Neural progenitor cell (in vitro differentiated cells): ENCODE results near the gene SBF2. TPM values are rescaled to one million over a fixed set of nuclear protein-coding genes. Genes with fewer than 3 reads are reported as not detected.

Experiments used
- DNase-seq: peaks from one replicate; pipeline ENCODE4 v3.0.0-alpha.2; 2016; ENCODE audit warnings: low spot score
- H2AFZ ChIP-seq: fragments of 200-600 bp; sonication (generic); replicated peaks from 2 replicates; pipeline ENCODE4 v1.6.1; 2016; ENCODE audit warnings: antibody characterized with exemption
- H3F3A ChIP-seq: fragments of 200-600 bp; sonication (generic); 2 replicates; pipeline ENCODE4 v1.6.1; 2016; ENCODE audit warnings: antibody characterized with exemption, low read depth
- H3K27ac ChIP-seq: fragments of 200-600 bp; sonication (generic); 2 replicates; pipeline ENCODE4 v1.5.1; 2016; ENCODE audit warnings: mild to moderate bottlenecking
- H3K27me3 ChIP-seq: fragments of 200-600 bp; sonication (generic); 2 replicates; pipeline ENCODE4 v1.6.1; 2016; ENCODE audit warnings: mild to moderate bottlenecking, moderate library complexity
- H3K36me3 ChIP-seq: fragments of 200-600 bp; sonication (generic); 2 replicates; pipeline ENCODE4 v1.5.1; 2016
- H3K4me1 ChIP-seq: fragments of 200-600 bp; sonication (generic); 2 replicates; pipeline ENCODE4 v1.6.1; 2016; ENCODE audit warnings: mixed run types
- H3K4me2 ChIP-seq: fragments of 200-600 bp; sonication (generic); 2 replicates; pipeline ENCODE4 v1.6.1; 2016
- H3K4me3 ChIP-seq: fragments of 200-600 bp; sonication (generic); 2 replicates; pipeline ENCODE4 v1.5.1; 2016
- H3K79me2 ChIP-seq: fragments of 200-600 bp; sonication (generic); 2 replicates; pipeline ENCODE4 v1.6.1; 2016; ENCODE audit warnings: low read depth
- H3K9ac ChIP-seq: fragments of 200-600 bp; sonication (generic); 2 replicates; pipeline ENCODE4 v1.6.1; 2016
- H3K9me3 ChIP-seq: fragments of 200-600 bp; sonication (generic); 2 replicates; pipeline ENCODE4 v1.5.1; 2016; ENCODE audit warnings: low read depth
- H4K20me1 ChIP-seq: fragments of 200-600 bp; sonication (generic); 2 replicates; pipeline ENCODE4 v1.6.1; 2016; ENCODE audit warnings: low read depth
- H3K27ac Mint-ChIP-seq: 3 replicates; pipeline ENCODE4 v1.8.0; 2021; ENCODE audit warnings: mixed read lengths
- H3K27me3 Mint-ChIP-seq: 2 replicates; pipeline ENCODE4 v1.8.0; 2022; ENCODE audit warnings: low read depth, mild to moderate bottlenecking, inconsistent platforms, moderate library complexity, mixed read lengths; ENCODE audit not compliant: insufficient read depth
- H3K36me3 Mint-ChIP-seq: 3 replicates; pipeline ENCODE4 v1.8.0; 2021; ENCODE audit warnings: mixed read lengths
- H3K4me1 Mint-ChIP-seq: 3 replicates; pipeline ENCODE4 v1.8.0; 2021; ENCODE audit warnings: mixed read lengths
- H3K4me3 Mint-ChIP-seq: 3 replicates; pipeline ENCODE4 v1.8.0; 2021; ENCODE audit warnings: mild to moderate bottlenecking, moderate library complexity, mixed read lengths
- H3K9me3 Mint-ChIP-seq: 3 replicates; pipeline ENCODE4 v1.8.0; 2020; ENCODE audit warnings: mixed read lengths
- EZH2 ChIP-seq: fragments of 200-600 bp; sonication (generic); IDR thresholded peaks from 2 replicates; pipeline ENCODE4 v1.6.1; 2017; ENCODE audit warnings: antibody characterized with exemption, mild to moderate bottlenecking, moderate library complexity
- EZH2phosphoT487 ChIP-seq: fragments of 200-600 bp; sonication (generic); IDR thresholded peaks from 2 replicates; pipeline ENCODE4 v1.6.1; 2017; ENCODE audit warnings: antibody characterized with exemption
- total RNA-seq: library from RNA; depleted of rRNA; stranded (reverse); fragments of >200 nt; gene quantifications from 2 replicates; pipeline ENCODE4 v1.2.3, GENCODE V29; 2015; ENCODE audit warnings: low replicate concordance
- TF ChIP-seq, protein P1 (sequence below): fragments of 200-600 bp; sonication (generic); IDR thresholded peaks from 2 replicates; pipeline ENCODE4 v1.5.1; 2017; ENCODE audit warnings: antibody characterized with exemption, mild to moderate bottlenecking

SBF2 gene
- total RNA-seq, 1 donor from 2014 or later: 48.2 TPM

GRCh38 chr11:10030122-10030490, 263.9 kb downstream of the SBF2 start:
- Mint-ChIP-seq H3K9me3 (no peaks in the 10 kb centered on the region), H3K4me3 (no peak overlapping the region), H3K27ac (no peak overlapping the region), H3K27me3 (no peaks in the 10 kb centered on the region), H3K4me1 (no peaks in the 10 kb centered on the region), H3K36me3 (peaks cover 1% of the 10 kb centered on the region)
- Histone ChIP-seq H3K27ac (no peak overlapping the region), H3K79me2 (peaks cover 3% of the 10 kb centered on the region), H3K4me2 (no peak overlapping the region), H3K4me3 (no peak overlapping the region), H3K9me3 (no peaks in the 10 kb centered on the region), H2AFZ (no peak overlapping the region), H3K36me3 (no peaks in the 10 kb centered on the region), H4K20me1 (no peaks in the 10 kb centered on the region), H3K4me1 (no peaks in the 10 kb centered on the region), H3K9ac (no peak overlapping the region), H3K27me3 (no peaks in the 10 kb centered on the region), H3F3A (no peaks in the 10 kb centered on the region)
- TF ChIP-seq EZH2phosphoT487 (no peak), EZH2 (no peak)
- TF ChIP-seq, protein P1, sequence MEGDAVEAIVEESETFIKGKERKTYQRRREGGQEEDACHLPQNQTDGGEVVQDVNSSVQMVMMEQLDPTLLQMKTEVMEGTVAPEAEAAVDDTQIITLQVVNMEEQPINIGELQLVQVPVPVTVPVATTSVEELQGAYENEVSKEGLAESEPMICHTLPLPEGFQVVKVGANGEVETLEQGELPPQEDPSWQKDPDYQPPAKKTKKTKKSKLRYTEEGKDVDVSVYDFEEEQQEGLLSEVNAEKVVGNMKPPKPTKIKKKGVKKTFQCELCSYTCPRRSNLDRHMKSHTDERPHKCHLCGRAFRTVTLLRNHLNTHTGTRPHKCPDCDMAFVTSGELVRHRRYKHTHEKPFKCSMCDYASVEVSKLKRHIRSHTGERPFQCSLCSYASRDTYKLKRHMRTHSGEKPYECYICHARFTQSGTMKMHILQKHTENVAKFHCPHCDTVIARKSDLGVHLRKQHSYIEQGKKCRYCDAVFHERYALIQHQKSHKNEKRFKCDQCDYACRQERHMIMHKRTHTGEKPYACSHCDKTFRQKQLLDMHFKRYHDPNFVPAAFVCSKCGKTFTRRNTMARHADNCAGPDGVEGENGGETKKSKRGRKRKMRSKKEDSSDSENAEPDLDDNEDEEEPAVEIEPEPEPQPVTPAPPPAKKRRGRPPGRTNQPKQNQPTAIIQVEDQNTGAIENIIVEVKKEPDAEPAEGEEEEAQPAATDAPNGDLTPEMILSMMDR: no peak
- DNase-seq: no peak

DNA sequence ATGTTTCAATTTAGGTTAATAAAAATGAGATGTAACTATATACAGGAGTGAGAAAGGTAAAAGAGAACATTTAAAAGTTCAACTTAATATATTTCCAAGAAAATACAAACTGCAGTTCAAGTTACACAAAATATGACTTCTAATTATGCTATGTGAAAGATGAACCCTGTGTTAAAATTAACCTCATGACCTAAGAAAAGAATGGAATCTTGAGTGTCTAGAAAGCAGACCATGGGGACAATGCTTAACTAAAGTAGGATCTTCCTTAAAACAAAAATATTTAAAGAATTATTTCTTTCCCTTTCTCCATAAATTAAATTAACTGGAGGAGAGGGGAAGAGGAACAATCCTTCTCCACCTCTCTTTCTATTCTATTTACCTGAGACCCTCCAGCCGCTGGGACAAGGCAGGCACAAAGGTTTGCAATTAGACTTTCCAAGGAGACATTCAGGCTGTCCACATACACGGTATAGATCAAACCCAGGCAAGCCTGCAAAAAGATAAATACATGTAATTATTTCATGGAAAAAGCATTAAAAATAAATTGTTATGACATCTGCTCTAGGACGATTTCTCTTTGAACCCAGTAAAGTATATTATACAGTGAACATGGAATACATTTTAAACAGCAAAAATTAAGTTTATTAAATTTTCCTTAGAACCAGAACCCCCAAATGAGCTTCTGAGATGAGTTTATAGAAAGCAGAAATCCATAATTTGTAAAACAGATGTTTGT, 264.5 kb downstream of the SBF2 start:
- no peaks in the 10 kb centered on the region for H3K9me3 Mint-ChIP-seq
- TF ChIP-seq EZH2phosphoT487: no peak
- TF ChIP-seq EZH2: no peak
- TF ChIP-seq, protein P1: no peak

GRCh38 chr11:10026514-10026913, 267.5 kb downstream of the SBF2 start:
- Mint-ChIP-seq H3K27me3 (no peaks in the 10 kb centered on the region), H3K9me3 (no peaks in the 10 kb centered on the region), H3K4me3 (no peak overlapping the region), H3K36me3 (peaks cover 3% of the 10 kb centered on the region), H3K4me1 (peaks cover 5% of the 10 kb centered on the region), H3K27ac (no peak overlapping the region)
- H3K4me3 ChIP-seq: no peak overlapping the region
- no peak overlapping the region for H3K27ac ChIP-seq
- no peaks in the 10 kb centered on the region for H3K79me2 ChIP-seq
- H3K9me3 ChIP-seq: no peaks in the 10 kb centered on the region
- no peaks in the 10 kb centered on the region for H3K27me3 ChIP-seq
- no peaks in the 10 kb centered on the region for H4K20me1 ChIP-seq
- H3F3A ChIP-seq: no peaks in the 10 kb centered on the region
- no peak overlapping the region for H3K9ac ChIP-seq
- H3K4me2 ChIP-seq: no peak overlapping the region
- peaks cover 4% of the 10 kb centered on the region for H3K4me1 ChIP-seq
- DNase-seq: no peak
- no peak overlapping the region for H2AFZ ChIP-seq
- H3K36me3 ChIP-seq: no peaks in the 10 kb centered on the region
- TF ChIP-seq EZH2phosphoT487 (no peak), EZH2 (no peak)
- TF ChIP-seq, protein P1: no peak

More for the DNA sequence above, 264.5 kb downstream of the SBF2 start:
- Histone ChIP-seq H3K4me3 (no peak overlapping the region), H3K27ac (no peak overlapping the region), H3K79me2 (peaks cover under 1% of the 10 kb centered on the region), H3K9me3 (no peaks in the 10 kb centered on the region), H3K36me3 (no peaks in the 10 kb centered on the region), H3K4me2 (no peak overlapping the region), H3K4me1 (peaks cover under 1% of the 10 kb centered on the region), H4K20me1 (no peaks in the 10 kb centered on the region), H2AFZ (no peak overlapping the region), H3F3A (no peaks in the 10 kb centered on the region), H3K27me3 (no peaks in the 10 kb centered on the region), H3K9ac (no peak overlapping the region)
- Mint-ChIP-seq H3K27ac (no peak overlapping the region), H3K4me1 (no peaks in the 10 kb centered on the region), H3K36me3 (peaks cover 1% of the 10 kb centered on the region), H3K27me3 (no peaks in the 10 kb centered on the region), H3K4me3 (no peak overlapping the region)
- DNase-seq: no peak
